Tibial nerve (tissue), 3 donors: Measurements from ENCODE around the gene CFAP61.

Experiments used
- CTCF ChIP-seq, 5 experiments: fragments of 200-600 bp in 3 of 5; fragments of 450-650 bp in 2 of 5; sonication (generic) in 3 of 5; IDR thresholded peaks; one replicate each; pipeline ENCODE4 v1.5.1; 2016 to 2019; ENCODE audit warnings: antibody characterized with exemption in 5 of 5, mild to moderate bottlenecking in 3 of 5, moderate library complexity in 2 of 5
- POLR2A ChIP-seq, 2 donors: fragments of 450-650 bp; IDR thresholded peaks; one replicate each; pipeline ENCODE4 v1.6.1; 2017; ENCODE audit warnings: antibody characterized with exemption in 2 of 2, mild to moderate bottlenecking in 2 of 2, moderate library complexity in 2 of 2

GRCh38 chr20:20196610-20197009 lies 144.3 kb downstream of the CFAP61 start:
- TF ChIP-seq POLR2A (IDR thresholded peaks at IDR 0.05) (no peak), CTCF (IDR thresholded peaks at IDR 0.05) (no peak)
